ENCODE results near the gene SLC35B4.

Gene SLC35B4

GRCh38 chr7:134332892-134333291, 16.2 kb upstream of the SLC35B4 start:
- FAIRE-seq, result no peak
- DNase-seq (ENCODE audit: extremely low spot score, insufficient read length, low read depth), result no peak

DNA sequence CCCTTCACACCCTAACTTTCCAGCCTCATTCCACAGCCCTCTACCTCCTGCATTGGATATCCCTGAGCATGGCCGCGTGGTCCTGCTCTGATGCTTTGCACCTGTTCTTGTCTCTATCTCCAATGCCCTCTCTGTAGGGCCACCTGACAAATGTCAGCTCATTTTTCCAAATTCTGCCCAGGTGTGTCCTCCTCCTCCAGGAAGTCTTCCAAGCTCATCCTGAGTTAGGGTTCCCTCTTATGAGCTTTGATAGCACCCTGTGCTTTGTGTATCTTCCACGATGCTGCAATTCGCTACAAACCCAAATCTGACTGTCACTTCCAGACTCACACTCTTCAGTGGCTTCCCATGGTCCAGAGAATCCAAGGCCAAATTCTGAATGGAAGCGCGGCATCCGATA, 14.7 kb upstream of the SLC35B4 start:
- no peak for DNase-seq (ENCODE audit: extremely low spot score, insufficient read length, low read depth)
- FAIRE-seq, result no peak

DNA sequence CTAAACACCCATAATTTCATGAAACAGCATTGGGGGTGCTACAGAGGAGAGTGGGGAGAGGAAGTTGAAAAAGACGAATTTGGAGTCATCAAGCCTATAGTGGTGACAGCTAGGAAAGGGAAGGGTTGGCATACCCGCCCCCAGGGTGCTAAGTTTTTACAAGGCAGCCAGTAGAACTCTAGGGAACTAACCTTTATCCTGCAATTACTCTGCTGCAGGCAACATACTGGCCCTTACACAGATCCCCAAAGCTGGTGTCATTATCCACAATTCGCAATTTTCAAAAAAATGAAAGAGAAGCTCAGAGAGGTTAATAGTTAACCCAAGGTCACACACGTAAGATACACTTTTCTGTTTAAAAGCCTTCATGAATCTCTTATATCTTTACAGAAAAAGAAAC, 14.2 kb upstream of the SLC35B4 start:
- no peak for FAIRE-seq
- DNase-seq (ENCODE audit: extremely low spot score, insufficient read length, low read depth), result no peak

GRCh38 chr7:134329614-134330346, 13.1 kb upstream of the SLC35B4 start:
- DNase-seq (ENCODE audit: extremely low spot score, insufficient read length, low read depth) (no peak), FAIRE-seq (no peak)

- DNase-seq (ENCODE audit: extremely low spot score, insufficient read length, low read depth) (no peak), FAIRE-seq (no peak)
These were observed 12.2 kb upstream of the SLC35B4 start for GRCh38 chr7:134328900-134329299.

GRCh38 chr7:134327896-134328295, 11.2 kb upstream of the SLC35B4 start:
- FAIRE-seq (peak; percentile 71), DNase-seq (ENCODE audit: extremely low spot score, insufficient read length, low read depth) (peak; percentile 8)

DNA sequence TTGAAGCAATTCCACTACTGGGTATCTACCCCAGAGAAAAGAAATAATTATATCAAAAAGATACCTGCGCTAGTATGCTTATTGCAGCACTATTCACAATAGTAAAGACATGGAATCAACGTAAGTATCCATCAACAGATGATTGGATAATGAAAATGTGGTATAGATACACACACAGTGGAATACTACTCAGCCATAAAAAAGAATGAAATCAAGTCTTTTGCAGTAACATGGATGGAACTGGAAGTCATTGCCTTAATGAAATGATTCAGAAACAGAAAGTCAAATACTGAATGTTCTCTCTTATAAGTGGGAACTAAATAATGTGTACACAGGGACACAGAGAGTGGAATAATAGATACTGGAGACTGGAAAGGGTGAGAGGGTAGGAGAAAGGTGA, 7.4 kb upstream of the SLC35B4 start:
- DNase-seq (ENCODE audit: extremely low spot score, insufficient read length, low read depth) (no peak), FAIRE-seq (no peak)

DNA sequence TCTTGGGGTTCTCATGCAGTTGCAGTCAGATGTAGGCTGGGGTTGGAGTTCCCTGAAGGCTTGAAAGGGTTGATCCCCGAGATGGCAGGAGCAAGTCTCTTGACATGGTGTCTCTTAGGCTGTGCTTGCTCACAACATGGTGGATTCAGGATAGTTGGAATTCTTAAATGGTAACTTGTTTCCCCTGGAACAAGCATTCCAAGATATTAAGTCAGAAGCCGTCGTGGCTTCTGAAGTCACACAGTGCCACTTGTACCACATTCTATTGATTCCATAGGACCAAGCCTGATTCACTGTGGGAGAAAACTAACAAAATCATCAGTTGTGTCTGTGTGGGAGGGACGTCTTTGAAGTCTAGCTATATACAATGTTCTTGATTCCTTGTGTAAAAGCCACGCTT, 3.5 kb upstream of the SLC35B4 start:
- FAIRE-seq, result no peak
- DNase-seq (ENCODE audit: extremely low spot score, insufficient read length, low read depth), result no peak

- DNase-seq (ENCODE audit: extremely low spot score, insufficient read length, low read depth), result no peak
- no peak for FAIRE-seq
These were observed 1.7 kb upstream of the SLC35B4 start for GRCh38 chr7:134318443-134318842.

DNA sequence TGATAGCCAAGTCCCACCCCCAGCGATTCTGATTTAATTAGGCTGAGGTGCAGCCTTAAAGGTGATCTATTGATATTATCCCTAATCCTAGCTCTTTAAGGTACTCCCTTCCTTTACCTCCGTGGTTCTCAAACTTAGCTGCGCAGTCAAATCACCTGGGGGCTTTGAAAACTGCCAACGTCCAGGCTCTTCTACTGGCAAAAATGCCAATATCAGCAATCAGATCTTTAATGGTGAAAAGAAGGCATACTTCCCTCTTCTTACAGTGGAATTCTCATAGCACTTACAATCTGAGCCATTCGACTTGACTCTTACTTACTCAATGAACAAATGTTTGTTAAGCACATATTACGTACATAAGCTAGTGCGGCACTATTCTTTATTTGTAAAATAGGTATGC, 704 bp upstream of the SLC35B4 start:
- DNase-seq (ENCODE audit: extremely low spot score, insufficient read length, low read depth) (no peak), FAIRE-seq (no peak)

DNA sequence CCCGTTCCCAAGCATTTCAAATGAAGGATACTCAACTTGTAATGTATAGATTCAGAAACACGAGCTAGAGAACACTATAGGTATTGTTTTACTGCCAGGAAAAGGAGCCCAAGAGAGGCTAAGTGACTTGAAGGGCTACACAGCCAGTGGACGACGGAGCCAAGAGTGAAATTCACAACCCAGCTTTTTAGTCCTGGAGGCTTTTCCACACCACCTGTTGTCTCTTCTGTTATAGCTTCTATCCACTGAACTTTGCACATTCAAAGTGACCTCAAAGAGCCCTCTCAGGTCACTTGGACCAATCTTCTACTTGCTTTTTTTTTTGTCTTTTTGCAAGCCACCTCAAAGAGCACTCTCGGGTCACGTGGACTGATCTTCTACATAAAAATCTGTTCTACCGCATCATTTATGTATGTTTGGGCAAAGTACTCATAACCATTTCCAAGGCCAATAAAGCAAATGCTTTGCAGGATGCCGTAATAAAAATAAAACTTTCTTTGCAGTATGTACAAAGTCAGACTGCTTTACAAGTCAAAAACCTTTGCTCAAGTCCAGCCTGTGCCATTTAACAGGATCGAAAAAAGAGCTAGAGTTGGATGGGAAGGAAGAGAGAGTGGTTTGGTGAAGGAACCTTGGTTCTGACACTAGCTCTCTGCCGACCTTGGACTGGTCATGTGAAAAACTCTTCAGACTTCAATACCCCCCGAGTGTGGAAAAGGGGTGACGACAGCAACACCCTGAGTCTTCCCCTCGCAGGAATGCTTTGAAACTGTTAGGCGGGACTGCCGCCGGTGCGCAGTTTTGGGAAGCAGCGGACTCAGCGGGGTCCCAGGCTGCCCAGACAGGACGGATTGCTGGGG, 821 bp downstream of the SLC35B4 start:
- FAIRE-seq (no peak), DNase-seq (ENCODE audit: extremely low spot score, insufficient read length, low read depth) (no peak)

- no peak for DNase-seq (ENCODE audit: extremely low spot score, insufficient read length, low read depth)
These were observed 3.2 kb downstream of the SLC35B4 start for GRCh38 chr7:134313543-134313942.

DNA sequence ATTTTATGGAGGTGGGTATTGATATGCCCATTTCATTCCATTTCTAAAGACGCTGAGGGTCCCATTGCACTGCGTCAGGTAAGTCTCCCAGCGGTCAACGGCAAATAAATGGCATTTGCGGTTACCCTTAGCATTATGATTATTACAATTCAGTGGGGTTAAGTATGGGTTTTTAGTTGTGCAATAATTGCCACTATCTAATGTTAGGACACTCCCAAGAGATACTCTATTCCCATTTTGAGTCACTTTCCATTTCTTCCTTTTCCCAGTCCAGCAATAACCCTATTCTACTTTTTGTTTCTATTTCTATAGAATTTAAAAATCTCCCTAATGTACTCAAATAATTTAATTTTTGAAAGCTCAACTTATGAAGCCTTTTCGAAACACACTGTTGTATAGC, 4.0 kb downstream of the SLC35B4 start:
- no peak for FAIRE-seq
- DNase-seq (ENCODE audit: extremely low spot score, insufficient read length, low read depth), result no peak

More at GRCh38 chr7:134313543-134313942, 3.2 kb downstream of the SLC35B4 start:
- FAIRE-seq, result no peak

- DNase-seq (ENCODE audit: extremely low spot score, insufficient read length, low read depth) (no peak), FAIRE-seq (no peak)
These were observed 4.9 kb downstream of the SLC35B4 start for GRCh38 chr7:134311807-134312206.

DNA sequence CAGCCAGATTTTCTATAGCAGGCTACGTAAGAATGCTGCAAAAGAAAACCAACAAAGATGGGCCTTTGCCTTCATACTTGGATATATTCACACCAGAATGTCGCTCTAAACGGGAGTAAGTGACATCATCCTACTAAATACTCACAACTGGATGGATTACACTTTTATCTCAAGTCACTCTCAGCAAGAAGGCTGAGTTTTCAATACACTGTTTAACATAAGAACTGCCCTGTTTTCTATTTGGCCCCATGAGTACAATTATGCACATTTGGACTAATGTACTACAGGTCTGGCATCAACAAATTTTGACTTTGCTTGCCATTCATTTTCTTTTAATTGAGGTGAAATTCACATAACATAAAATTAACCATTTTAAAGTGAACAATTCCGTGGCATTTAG, 8.2 kb downstream of the SLC35B4 start:
- DNase-seq (ENCODE audit: extremely low spot score, insufficient read length, low read depth) (no peak), FAIRE-seq (no peak)

GRCh38 chr7:134307320-134307719, 9.4 kb downstream of the SLC35B4 start:
- no peak for FAIRE-seq

DNA sequence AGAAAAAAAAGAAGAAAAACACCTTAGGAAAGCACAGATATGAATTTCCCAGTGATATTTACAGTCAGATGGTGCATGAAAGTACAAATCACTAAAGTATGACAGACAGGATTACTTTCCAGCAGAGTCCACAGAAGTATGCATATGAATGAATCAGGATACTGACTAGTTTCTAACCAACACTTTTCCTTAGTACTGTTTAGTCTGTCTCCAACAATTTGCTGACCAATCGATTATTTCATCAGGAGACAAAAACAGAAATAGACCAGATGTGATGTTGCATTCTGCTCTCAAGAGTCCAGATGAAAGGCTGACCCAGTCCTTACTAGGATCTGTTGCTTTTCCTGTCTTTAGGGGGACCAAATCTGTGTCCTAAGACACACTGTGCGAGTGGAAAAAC, 14.6 kb downstream of the SLC35B4 start:
- DNase-seq (ENCODE audit: extremely low spot score, insufficient read length, low read depth) (no peak), FAIRE-seq (no peak)

More at GRCh38 chr7:134307320-134307719, 9.4 kb downstream of the SLC35B4 start:
- no peak for DNase-seq (ENCODE audit: extremely low spot score, insufficient read length, low read depth)

DNA sequence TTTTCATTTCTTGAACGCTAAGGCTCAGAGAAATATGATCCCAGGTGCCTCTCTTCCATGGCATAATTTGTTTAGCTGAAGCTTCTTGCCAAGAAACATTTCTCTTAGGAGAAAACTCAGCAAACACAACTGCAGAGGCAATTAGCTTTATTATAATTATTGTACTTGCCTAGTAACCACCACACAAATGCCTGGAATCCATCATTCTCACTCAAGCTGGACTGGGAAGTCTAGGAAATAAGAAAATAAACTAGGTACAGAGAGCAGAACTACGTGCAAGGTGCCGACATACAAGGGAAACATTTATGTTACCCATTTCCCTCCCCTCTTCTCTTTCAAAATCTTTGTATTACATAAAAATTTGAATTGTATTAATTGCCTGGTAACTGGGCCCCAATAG, 15.1 kb downstream of the SLC35B4 start:
- FAIRE-seq, result no peak
- DNase-seq (ENCODE audit: extremely low spot score, insufficient read length, low read depth), result no peak

GRCh38 chr7:134300988-134301387, 15.7 kb downstream of the SLC35B4 start:
- no peak for DNase-seq (ENCODE audit: extremely low spot score, insufficient read length, low read depth)
- no peak for FAIRE-seq

DNA sequence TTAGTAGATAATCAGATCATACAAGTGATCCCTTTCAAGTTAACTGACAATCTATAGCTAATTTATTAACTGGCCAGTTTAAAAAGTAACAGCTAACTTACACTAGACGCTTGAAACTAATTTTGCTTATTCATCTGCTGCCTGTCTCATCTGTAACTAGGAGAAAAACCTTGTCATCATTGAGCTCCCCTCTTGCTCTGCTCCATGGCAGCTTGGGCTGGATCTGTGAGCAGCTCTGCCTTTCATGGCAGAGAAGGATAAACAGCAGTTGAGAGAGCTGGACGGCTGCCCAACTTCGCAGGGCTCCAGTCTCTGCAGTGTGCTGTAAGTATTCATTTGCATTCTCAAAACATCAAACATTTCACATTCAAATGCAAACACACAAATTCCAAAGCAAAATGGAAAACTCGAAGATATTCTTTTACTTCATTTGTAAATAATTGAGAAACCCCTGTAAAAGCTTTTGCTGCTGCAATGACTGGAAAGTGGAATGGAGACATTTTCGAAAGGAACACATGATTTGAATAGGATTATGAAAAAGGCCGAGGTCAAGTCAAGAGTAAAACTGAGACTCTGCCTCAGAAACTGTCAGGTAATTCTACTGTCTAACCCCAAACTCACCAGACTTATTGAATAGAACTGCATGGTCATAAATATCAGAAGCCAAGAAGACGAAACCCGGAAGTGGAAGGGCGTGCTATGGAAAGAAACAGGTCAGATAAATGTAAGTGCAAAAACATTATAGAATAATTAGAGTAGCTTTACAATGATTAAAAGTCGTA, 17.6 kb downstream of the SLC35B4 start:
- peak; percentile 26 for FAIRE-seq
- no peak for DNase-seq (ENCODE audit: extremely low spot score, insufficient read length, low read depth)

- DNase-seq (ENCODE audit: extremely low spot score, insufficient read length, low read depth) (no peak), FAIRE-seq (no peak)
These were observed 19.2 kb downstream of the SLC35B4 start for GRCh38 chr7:134297489-134297888.
